SIG-M5 (cell line): ENCODE results near the gene TYW1.
"Not testable (repeated sequence)": the region's sequence is repeated elsewhere in the genome, so short reads cannot be mapped to it uniquely, and the experiment has no call there.

Source experiments
- DNase-seq: peaks from one replicate; lab custom pipeline; 2025; lab: John Stamatoyannopoulos, UW

The TYW1 gene

DNA sequence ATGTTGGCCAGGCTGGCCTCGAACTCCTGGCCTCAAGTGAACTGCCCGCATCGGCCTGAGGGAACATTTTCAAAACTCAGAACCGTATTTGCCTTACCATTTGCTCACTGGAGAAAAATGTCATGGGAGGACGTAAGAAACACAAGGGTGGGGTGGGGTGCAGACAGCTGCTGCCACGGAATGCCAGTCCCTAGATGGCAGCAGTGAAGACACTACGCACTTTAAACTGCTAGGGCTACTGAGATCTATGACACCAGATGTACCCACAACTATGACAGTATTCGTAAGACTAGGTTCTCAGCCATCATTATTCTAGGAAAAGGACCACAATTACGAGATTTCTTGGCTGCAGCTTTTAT is 2.0 kb upstream of the TYW1 start:
- DNase-seq: peak; percentile 11

- peak; percentile 69 for DNase-seq
Measured at GRCh38 chr7:66995050-66995776, 1.4 kb upstream of the TYW1 start, which contains the start of gene SBDS. SBDS (minus strand) TSS chr7:66995586; CDS start chr7:66995417, 169 bp downstream.

DNA sequence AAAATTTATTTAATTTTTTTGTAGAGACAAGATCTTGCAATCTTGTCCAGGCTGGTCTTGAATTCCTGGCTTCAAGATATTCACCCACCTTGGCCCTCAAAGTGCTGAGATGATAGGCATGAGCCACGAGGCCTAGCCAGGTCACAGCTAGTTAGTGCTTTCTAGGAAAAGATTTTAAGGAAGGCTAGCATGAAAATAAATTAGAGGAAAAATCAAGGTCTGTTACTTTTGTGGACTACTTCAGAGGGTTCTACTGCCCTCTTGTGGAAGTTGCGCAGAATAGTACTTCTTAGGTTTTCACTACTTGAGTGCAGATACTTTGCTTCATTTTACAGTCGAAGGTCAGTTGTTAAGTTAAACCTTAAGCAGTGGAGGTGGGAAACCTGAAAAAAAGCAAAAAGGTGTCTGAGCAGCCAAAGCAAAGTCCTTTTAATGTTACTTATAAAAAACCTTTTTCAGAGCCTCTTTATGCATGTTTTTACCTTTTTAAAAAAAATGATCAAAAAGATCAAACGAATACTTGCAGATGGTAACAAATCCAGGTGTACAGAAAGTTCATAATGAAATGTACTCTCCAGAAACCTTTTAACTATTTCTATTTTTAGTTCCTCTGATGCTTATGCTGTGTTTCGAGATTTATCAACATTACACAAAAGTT is 4.1 kb downstream of the TYW1 start:
- DNase-seq: not testable (repeated sequence)

DNA sequence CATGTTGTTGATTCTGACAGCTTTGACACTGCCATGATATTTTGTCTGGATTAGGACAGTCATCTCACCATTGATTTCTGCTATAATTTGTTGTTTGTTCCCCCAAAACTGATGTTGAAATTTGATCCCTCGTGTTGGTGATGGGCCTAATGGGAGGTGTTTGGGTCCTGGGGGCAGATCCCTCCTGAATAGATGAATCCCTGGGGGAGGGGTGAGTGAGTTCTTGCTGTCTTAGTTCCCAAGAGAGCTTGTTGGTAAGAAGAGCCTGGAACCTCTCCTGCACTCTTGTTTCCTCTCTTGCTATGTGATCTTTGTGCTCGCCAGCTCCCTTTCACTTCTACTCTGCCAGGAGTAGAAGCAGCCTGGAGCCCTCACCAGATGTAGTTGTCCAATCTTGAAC is 7.5 kb downstream of the TYW1 start:
- not testable (repeated sequence) for DNase-seq

- no peak for DNase-seq
Measured at GRCh38 chr7:67006965-67007364, 10.3 kb downstream of the TYW1 start.

DNA sequence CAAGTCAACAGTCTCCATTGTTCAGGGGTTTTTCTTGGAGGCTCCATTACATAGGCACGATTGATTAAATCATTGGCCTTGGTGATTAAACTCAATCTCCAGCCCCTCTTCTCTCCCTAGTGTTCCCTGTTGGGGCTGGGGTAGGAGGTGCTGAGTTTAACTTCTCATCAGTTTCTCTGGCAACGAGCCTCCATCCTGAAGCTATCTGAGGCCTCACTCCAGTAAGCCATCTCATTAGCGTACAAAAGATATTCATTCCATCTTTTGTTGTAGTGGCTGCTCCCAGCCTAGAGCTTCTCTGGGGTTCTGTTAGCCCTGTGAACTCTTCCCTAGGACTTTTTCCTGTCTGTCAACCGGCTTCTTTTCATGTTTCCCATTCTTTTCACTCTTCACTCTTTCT is 11.6 kb downstream of the TYW1 start:
- no peak for DNase-seq

DNA sequence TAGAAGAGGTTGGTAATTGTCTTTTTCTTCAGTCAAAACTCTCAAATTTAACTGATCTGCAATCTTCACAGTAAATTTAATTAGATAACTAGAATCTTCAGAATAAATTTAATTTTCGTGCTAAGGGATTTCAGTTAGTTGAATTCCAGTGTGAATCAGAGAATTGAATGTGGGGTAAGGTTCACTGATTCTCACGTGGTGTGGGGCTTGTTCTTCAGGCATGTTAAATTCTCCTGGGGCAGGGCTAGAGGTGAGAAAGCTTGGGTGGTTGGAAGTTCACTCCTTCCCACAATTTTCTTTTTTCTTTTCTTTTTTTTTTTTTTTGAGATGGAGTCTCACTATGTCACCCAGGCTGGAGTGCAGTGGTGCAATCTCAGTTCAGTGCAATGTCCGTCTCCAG is 13.0 kb downstream of the TYW1 start:
- not testable (repeated sequence) for DNase-seq

GRCh38 chr7:67014076-67014622 is 17.5 kb downstream of the TYW1 start:
- DNase-seq: not testable (repeated sequence)

DNA sequence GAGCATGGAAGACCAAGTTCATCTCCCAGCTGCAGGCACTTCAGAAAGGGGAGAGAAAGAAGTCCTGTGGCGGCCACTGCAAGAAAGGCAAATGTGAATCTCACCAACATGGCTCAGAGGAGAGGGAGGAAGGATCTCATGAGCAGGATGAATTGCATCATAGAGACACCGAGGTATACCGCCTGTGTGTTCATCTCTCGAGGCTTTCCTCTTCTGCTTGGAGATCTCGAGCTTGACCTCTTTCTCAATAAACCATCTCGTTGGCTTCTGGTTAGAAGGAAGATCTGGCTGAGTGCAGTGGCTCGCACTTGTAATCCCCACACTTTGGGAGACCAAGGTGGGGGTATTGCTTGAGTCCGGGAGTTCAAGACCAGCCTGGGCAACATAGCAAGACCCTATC is 21.3 kb downstream of the TYW1 start:
- DNase-seq: not testable (repeated sequence)

DNA sequence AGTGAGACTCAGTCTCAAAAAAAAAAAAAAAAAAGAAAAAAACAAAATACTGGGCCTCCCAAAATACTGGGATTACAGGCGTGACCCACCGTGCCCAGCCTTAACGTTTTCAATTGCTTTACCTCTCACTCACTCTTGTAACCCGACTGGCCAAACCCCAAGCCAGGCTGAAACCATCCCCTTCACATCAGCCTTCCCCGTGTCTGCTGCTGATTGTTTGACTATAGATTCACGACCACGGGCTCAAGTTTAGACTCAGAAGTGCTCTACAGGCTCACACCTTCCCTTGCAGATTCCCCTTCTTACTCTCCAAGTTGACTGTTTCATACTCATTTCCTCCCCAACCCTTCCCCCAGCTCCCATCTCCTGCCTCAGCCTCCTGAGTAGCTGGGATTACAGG is 22.3 kb downstream of the TYW1 start:
- DNase-seq: no peak

- no peak for DNase-seq
Measured at GRCh38 chr7:67019562-67020390, 23.1 kb downstream of the TYW1 start.

GRCh38 chr7:67021260-67021659 is 24.6 kb downstream of the TYW1 start:
- no peak for DNase-seq

DNA sequence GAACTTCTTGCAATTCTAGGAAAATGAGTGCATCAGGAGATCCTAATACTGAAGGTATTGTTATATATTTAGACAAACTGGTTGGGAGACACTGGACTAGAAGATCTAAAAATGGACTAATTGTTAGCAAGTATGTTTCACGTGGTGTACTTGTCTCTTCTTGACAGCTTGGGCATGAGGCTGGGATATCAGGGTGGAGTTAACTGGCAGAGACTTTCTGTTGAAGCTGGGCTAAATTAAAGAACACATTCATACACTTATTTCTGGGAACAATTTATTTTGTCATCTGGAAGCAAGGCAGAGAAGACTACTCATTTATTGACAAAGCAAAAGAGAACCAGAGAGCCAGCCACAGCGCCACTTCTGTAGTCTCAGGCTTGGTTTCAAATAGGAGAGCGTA is 25.9 kb downstream of the TYW1 start:
- no peak for DNase-seq

GRCh38 chr7:67025459-67025858 is 28.8 kb downstream of the TYW1 start:
- not testable (repeated sequence) for DNase-seq

DNA sequence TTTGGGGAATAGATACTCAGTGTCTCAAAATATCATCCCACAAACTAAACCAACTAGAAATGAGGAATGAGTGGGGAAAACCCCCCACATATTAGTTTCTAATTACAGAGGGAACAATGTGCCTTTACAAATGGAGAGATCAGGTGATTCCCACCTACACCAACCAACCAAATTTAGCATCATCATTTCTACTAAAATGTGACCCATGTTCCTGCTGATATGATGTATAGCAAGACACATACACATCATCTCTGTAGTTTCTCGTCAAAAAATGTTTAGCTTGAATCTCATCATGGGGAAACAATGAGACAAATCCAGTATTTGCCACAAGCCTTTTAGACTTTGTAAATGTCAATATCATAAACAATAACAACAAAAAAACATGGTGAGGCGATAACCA is 35.1 kb downstream of the TYW1 start:
- not testable (repeated sequence) for DNase-seq

GRCh38 chr7:67033251-67033650 is 36.6 kb downstream of the TYW1 start:
- DNase-seq: no peak

GRCh38 chr7:67036432-67037395 is 40.1 kb downstream of the TYW1 start:
- not testable (repeated sequence) for DNase-seq

- DNase-seq: not testable (repeated sequence)
Measured at GRCh38 chr7:67040832-67041231, 44.2 kb downstream of the TYW1 start.

- DNase-seq: not testable (repeated sequence)
Measured at GRCh38 chr7:67042781-67043558, 46.3 kb downstream of the TYW1 start.

GRCh38 chr7:67043559-67043930 is 46.9 kb downstream of the TYW1 start:
- DNase-seq: not testable (repeated sequence)
